PFSK-1 (cell line): ENCODE measurements around the gene RPL38.

Experiments used
- FOXP2 ChIP-seq: optimal IDR thresholded peaks from 2 replicates; pipeline ENCODE3; 2011; ENCODE audit warnings: borderline replicate concordance, control low read depth, inconsistent platforms; ENCODE audit not compliant: insufficient read depth; ENCODE audit errors: extremely low read length, extremely low read depth
- POLR2AphosphoS5 ChIP-seq: IDR thresholded peaks from 2 replicates; pipeline ENCODE4 v1.6.1; 2012; ENCODE audit warnings: low read depth, mild to moderate bottlenecking, control low read depth, low read length, moderate library complexity
- REST ChIP-seq, 2 experiments: IDR thresholded peaks; 2 replicates each; pipeline versions ENCODE4 v1.6.1 to v1.8.0; 2011 to 2012; ENCODE audit warnings: low read depth in 2 of 2, low read length in 2 of 2, control low read depth in 1 of 2, inconsistent platforms in 1 of 2, mild to moderate bottlenecking in 1 of 2, moderate library complexity in 1 of 2; ENCODE audit not compliant: insufficient read depth in 1 of 2
- TAF1 ChIP-seq: IDR thresholded peaks from 2 replicates; pipeline ENCODE4 v1.6.1; 2012; ENCODE audit warnings: low read length, control low read depth, borderline replicate concordance; ENCODE audit not compliant: insufficient read depth

- TF ChIP-seq POLR2AphosphoS5 (no peak), TAF1 (no peak), REST (IDR thresholded peaks at IDR 0.05; ENCODE audit: insufficient read depth in 1 of 2, low read depth in 2 of 2, low read length in 2 of 2) (no peak), FOXP2 (no peak)
Measured at GRCh38 chr17:74240618-74241205, 37.2 kb downstream of the RPL38 start.
